ENCODE measurements around the gene MYO5B. TPM values are rescaled to one million over a fixed set of nuclear protein-coding genes. Genes with fewer than 3 reads are reported as not detected.

MYO5B gene
- total RNA-seq, 1 donor from 2014 or later = 6.7 TPM

DNA sequence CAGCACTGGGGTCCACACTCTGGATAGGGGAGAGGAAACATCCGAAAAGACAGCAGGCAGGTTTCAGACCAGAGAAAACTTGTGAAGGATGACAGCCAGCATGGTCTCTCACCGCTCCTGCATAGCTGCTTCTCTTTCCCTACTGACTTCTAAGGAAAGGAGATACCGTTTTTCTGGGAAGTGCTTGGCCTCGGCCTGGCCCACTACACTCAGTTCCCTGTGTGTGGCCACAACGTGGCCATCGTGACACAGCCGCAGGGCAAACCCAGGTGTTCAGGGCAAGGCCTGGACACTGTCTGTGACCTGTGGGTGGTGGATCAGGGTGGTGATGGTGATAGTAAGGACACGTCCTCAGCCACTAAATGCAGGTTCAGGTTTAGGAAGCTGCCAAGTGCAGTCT lies 347.4 kb downstream of the MYO5B start:
- Histone ChIP-seq H3F3A (ENCODE audit: low read depth) (no peaks in the 10 kb centered on the region), H2AFZ (replicated peaks) (no peak overlapping the region), H3K9me3 (ENCODE audit: low read depth) (no peaks in the 10 kb centered on the region), H3K4me2 (no peak overlapping the region), H3K27ac (no peak overlapping the region), H3K79me2 (ENCODE audit: low read depth) (no peaks in the 10 kb centered on the region), H4K20me1 (ENCODE audit: low read depth) (no peaks in the 10 kb centered on the region), H3K9ac (no peak overlapping the region), H3K4me3 (no peak overlapping the region), H3K27me3 (no peaks in the 10 kb centered on the region), H3K36me3 (no peaks in the 10 kb centered on the region), H3K4me1 (peaks cover 30% of the 10 kb centered on the region)
- DNase-seq (ENCODE audit: low spot score) = no peak
- H3K27me3 Mint-ChIP-seq (ENCODE audit: insufficient read depth, low read depth) = peaks cover 23% of the 10 kb centered on the region
- peaks cover 54% of the 10 kb centered on the region for H3K4me1 Mint-ChIP-seq
- TF ChIP-seq EZH2 (IDR thresholded peaks at IDR 0.05) = no peak
- no peak overlapping the region for H3K4me3 Mint-ChIP-seq
- H3K9me3 Mint-ChIP-seq = no peaks in the 10 kb centered on the region
- peaks cover 6% of the 10 kb centered on the region for H3K36me3 Mint-ChIP-seq
- H3K27ac Mint-ChIP-seq = no peak overlapping the region

DNA sequence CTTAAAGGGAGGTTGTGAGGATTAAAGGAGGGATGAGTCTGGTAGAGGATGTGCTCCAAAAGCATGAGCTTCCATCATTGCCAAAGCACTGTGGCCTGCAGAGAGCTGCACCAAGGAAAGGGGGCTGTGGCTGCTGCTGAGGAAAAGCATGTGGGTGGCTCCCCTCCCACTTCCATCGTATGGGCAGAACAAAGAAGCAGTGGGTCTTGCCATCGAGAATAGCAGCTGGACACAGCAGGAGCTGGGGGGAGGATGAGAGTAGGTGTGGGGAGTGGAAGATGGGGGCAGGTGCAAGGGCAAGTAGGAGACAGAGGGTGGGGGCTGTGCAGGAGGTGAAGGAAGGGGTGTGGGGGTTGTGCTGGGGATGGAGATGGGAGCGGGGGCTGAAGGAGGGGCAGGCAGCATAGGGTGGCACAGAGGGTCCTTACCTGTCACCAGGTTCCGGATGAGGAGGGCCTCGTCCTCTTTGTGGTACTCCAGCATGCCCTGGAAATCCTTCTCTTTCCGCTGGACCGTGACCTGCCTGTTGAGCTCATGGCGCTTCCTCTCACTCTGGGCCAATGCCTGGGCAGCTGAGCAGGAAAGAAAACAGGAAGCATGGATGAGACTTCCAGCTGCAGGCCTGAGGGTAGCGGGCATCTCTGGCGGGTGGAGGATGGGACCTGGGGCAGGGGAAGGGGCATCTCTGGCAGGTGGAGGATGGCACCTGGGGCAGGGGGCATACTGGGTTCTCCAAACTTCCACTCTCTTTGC lies 348.1 kb downstream of the MYO5B start:
- Mint-ChIP-seq H3K9me3 (no peaks in the 10 kb centered on the region), H3K4me1 (peaks cover 54% of the 10 kb centered on the region), H3K4me3 (no peak overlapping the region), H3K27ac (no peak overlapping the region), H3K36me3 (peaks cover 6% of the 10 kb centered on the region), H3K27me3 (ENCODE audit: insufficient read depth, low read depth) (peaks cover 23% of the 10 kb centered on the region)
- Histone ChIP-seq H3K36me3 (no peaks in the 10 kb centered on the region), H3K27ac (no peak overlapping the region), H3K79me2 (ENCODE audit: low read depth) (no peaks in the 10 kb centered on the region), H3K4me1 (peaks cover 30% of the 10 kb centered on the region), H3F3A (ENCODE audit: low read depth) (no peaks in the 10 kb centered on the region), H3K9ac (no peak overlapping the region), H3K27me3 (no peaks in the 10 kb centered on the region), H4K20me1 (ENCODE audit: low read depth) (no peaks in the 10 kb centered on the region), H2AFZ (replicated peaks) (no peak overlapping the region), H3K4me3 (no peak overlapping the region), H3K9me3 (ENCODE audit: low read depth) (no peaks in the 10 kb centered on the region), H3K4me2 (no peak overlapping the region)
- DNase-seq (ENCODE audit: low spot score) = no peak
- no peak for TF ChIP-seq EZH2 (IDR thresholded peaks at IDR 0.05)

DNA sequence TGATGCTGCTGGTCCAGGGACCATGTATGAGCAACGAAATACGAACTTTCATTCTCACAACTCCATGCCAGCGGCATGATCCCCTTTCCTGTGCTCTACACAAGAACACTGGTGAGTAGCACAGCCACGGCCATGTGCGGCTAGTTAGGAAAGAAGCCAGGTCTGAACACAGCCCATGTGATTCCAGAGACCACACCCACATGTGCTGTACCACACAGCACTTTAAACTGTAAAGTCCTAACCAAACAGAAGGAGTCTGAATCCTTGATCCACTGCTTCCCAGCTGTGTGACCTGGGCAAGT lies 348.6 kb downstream of the MYO5B start:
- TF ChIP-seq, protein P1, sequence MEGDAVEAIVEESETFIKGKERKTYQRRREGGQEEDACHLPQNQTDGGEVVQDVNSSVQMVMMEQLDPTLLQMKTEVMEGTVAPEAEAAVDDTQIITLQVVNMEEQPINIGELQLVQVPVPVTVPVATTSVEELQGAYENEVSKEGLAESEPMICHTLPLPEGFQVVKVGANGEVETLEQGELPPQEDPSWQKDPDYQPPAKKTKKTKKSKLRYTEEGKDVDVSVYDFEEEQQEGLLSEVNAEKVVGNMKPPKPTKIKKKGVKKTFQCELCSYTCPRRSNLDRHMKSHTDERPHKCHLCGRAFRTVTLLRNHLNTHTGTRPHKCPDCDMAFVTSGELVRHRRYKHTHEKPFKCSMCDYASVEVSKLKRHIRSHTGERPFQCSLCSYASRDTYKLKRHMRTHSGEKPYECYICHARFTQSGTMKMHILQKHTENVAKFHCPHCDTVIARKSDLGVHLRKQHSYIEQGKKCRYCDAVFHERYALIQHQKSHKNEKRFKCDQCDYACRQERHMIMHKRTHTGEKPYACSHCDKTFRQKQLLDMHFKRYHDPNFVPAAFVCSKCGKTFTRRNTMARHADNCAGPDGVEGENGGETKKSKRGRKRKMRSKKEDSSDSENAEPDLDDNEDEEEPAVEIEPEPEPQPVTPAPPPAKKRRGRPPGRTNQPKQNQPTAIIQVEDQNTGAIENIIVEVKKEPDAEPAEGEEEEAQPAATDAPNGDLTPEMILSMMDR (IDR thresholded peaks at IDR 0.05) = no peak
- TF ChIP-seq EZH2phosphoT487 (IDR thresholded peaks at IDR 0.05) = no peak
- no peak for TF ChIP-seq EZH2 (IDR thresholded peaks at IDR 0.05)
- Mint-ChIP-seq H3K4me3 (no peak overlapping the region), H3K36me3 (peaks cover 6% of the 10 kb centered on the region), H3K4me1 (peaks cover 53% of the 10 kb centered on the region), H3K9me3 (no peaks in the 10 kb centered on the region), H3K27me3 (ENCODE audit: insufficient read depth, low read depth) (peaks cover 23% of the 10 kb centered on the region), H3K27ac (no peak overlapping the region)
- Histone ChIP-seq H3K27ac (no peak overlapping the region), H3K9ac (no peak overlapping the region), H3K79me2 (ENCODE audit: low read depth) (no peaks in the 10 kb centered on the region), H3K4me1 (peaks cover 30% of the 10 kb centered on the region), H3K4me2 (peak overlapping the region; percentile 37), H3K4me3 (no peak overlapping the region), H2AFZ (replicated peaks) (no peak overlapping the region), H3K9me3 (ENCODE audit: low read depth) (no peaks in the 10 kb centered on the region), H3F3A (ENCODE audit: low read depth) (no peaks in the 10 kb centered on the region), H4K20me1 (ENCODE audit: low read depth) (no peaks in the 10 kb centered on the region), H3K27me3 (no peaks in the 10 kb centered on the region), H3K36me3 (no peaks in the 10 kb centered on the region)
- no peak for DNase-seq (ENCODE audit: low spot score)

DNA sequence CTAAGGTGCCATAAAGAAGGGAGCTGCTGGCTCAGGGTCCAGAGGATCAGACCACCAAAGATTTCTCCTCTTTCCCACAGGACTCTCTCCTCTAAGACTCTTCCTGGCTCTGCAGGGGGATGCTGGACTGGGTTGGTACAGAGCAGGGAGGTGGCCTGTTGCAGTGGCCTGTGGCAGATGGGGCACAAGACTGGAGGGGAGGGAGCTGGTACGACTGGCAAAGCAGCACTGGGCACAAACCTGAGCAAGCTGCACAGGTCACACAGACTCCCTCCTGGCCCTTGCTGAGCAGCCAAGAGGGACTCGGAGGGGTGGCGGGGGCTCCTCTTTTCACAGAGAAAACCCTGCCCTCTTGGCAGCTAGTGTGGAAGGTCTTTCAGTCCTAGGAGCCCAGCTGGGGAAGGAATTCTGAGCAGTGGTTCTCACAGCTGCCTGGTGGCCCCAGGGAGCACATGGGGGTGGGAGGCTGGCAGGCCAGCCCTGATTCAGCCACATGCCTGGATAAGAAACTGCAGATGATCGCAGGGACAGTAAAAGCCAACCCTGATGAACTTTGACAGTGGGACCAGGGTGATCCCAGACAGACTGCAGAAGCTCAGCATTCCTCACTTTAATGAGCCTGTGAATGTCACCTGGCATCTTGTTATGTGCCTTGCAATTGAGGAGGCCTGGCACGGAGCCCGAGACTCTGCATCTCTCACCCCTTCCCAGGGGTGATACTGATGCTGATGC lies 349.2 kb downstream of the MYO5B start:
- Mint-ChIP-seq H3K9me3 (no peaks in the 10 kb centered on the region), H3K27me3 (ENCODE audit: insufficient read depth, low read depth) (peaks cover 20% of the 10 kb centered on the region), H3K27ac (peak overlapping the region; percentile 46), H3K36me3 (peaks cover 6% of the 10 kb centered on the region), H3K4me3 (no peak overlapping the region), H3K4me1 (peaks cover 50% of the 10 kb centered on the region)
- Histone ChIP-seq H3F3A (ENCODE audit: low read depth) (no peaks in the 10 kb centered on the region), H3K27ac (no peak overlapping the region), H3K79me2 (ENCODE audit: low read depth) (no peaks in the 10 kb centered on the region), H3K4me3 (no peak overlapping the region), H4K20me1 (ENCODE audit: low read depth) (no peaks in the 10 kb centered on the region), H3K27me3 (no peaks in the 10 kb centered on the region), H3K4me2 (peak overlapping the region; percentile 37), H3K36me3 (no peaks in the 10 kb centered on the region), H2AFZ (replicated peaks) (no peak overlapping the region), H3K9me3 (ENCODE audit: low read depth) (no peaks in the 10 kb centered on the region), H3K4me1 (peaks cover 30% of the 10 kb centered on the region), H3K9ac (no peak overlapping the region)
- TF ChIP-seq EZH2 (IDR thresholded peaks at IDR 0.05) = no peak
- peak; percentile 35 for DNase-seq (ENCODE audit: low spot score)
